Astrocyte of the spinal cord (primary cell): Measurements from ENCODE around the gene IRF7.

Experiments used
- DNase-seq: peaks from one replicate; pipeline ENCODE4 v3.0.0; 2011; ENCODE audit warnings: low read depth, low spot score
- H3K4me3 ChIP-seq: 2 replicates; pipeline ENCODE4 v1.5.1; 2011; ENCODE audit warnings: low read depth, mild to moderate bottlenecking, low read length, moderate library complexity
- in situ Hi-C: cut with HindIII; loops from 2 replicates; pipeline ENCODE4 v1.10.0; 2017; ENCODE audit warnings: low sequenced_read_pairs
- TF ChIP-seq, protein P1 (sequence below): IDR thresholded peaks from 2 replicates; pipeline ENCODE4 v1.5.1; 2012; ENCODE audit warnings: low read depth, mild to moderate bottlenecking, low read length, inconsistent platforms

Gene IRF7

GRCh38 chr11:607020-607780 lies 8.6 kb downstream of the IRF7 start:
- TF ChIP-seq, protein P1, sequence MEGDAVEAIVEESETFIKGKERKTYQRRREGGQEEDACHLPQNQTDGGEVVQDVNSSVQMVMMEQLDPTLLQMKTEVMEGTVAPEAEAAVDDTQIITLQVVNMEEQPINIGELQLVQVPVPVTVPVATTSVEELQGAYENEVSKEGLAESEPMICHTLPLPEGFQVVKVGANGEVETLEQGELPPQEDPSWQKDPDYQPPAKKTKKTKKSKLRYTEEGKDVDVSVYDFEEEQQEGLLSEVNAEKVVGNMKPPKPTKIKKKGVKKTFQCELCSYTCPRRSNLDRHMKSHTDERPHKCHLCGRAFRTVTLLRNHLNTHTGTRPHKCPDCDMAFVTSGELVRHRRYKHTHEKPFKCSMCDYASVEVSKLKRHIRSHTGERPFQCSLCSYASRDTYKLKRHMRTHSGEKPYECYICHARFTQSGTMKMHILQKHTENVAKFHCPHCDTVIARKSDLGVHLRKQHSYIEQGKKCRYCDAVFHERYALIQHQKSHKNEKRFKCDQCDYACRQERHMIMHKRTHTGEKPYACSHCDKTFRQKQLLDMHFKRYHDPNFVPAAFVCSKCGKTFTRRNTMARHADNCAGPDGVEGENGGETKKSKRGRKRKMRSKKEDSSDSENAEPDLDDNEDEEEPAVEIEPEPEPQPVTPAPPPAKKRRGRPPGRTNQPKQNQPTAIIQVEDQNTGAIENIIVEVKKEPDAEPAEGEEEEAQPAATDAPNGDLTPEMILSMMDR, result no peak
- in situ Hi-C loops, result no loop called here
- DNase-seq, result no peak
- no peak overlapping the region for H3K4me3 ChIP-seq

DNA sequence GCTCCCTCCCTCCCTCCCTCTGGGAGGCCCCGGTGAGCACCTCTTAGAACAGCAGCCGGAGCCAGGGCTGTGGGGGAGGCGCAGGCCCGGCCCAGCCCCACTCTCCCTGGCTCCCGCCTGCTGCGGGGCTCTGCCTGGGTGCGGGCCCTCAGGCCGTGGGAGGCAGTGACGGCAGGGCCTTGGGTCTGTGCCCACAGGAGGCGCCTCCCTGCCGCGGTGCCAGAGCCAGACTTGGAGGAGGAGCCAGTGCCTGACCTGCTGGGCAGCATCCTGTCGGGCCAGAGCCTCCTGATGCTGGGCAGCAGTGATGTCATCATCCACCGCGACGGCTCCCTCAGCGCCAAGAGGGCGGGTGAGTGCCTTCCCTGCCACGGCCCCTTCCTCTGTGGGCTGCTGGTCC lies 9.5 kb downstream of the IRF7 start:
- DNase-seq, result peak; percentile 45
- in situ Hi-C loops, result no loop called here
- TF ChIP-seq, protein P1, result no peak
- no peak overlapping the region for H3K4me3 ChIP-seq

GRCh38 chr11:605286-606129 lies 10.2 kb downstream of the IRF7 start:
- TF ChIP-seq, protein P1, result no peak
- no peak overlapping the region for H3K4me3 ChIP-seq
- DNase-seq, result no peak
- in situ Hi-C loops, result no loop called here

- DNase-seq, result no peak
- in situ Hi-C loops, result no loop called here
- TF ChIP-seq, protein P1, result no peak
Measured at GRCh38 chr11:603154-603553, 12.6 kb downstream of the IRF7 start.

DNA sequence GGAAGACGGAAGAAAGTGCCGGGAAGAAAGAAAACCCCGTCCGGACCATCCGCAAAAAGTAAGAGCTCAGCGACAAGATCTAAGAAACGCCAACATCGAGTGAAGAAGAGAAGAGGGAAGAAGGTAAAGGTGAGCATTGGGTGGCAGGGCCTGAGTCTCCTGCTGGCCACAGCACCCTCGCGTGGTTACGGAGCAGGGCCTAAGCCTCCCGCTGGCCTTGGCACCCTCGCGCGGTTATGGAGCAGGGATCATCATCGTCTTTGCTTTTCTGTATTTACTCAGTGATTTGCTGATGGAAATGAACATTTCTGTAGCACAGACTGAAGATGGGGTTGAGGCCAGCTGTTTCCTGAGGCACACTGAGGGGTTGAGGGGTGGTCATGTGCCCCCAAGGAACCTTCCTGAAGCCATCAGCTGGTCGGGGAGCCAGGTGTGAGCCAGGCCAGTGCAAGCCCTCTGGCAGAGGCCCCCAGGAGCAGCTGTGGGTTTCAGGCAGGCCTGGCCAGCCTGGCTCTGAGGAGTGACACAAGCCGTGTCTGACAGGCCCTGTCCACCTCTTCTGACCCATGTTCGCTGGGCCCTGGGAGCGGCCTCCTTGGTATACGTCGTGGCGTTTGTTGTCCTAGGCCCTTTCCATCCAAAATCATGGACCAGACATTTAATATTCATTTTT lies 14.0 kb downstream of the IRF7 start:
- no peak for DNase-seq
- in situ Hi-C loops, result no loop called here

More at GRCh38 chr11:603154-603553, 12.6 kb downstream of the IRF7 start:
- no peak overlapping the region for H3K4me3 ChIP-seq

More for the DNA sequence above, 14.0 kb downstream of the IRF7 start:
- no peak overlapping the region for H3K4me3 ChIP-seq
- TF ChIP-seq, protein P1, result no peak
